Stimulated activated CD4-positive, alpha-beta T cell treated with anti-CD3 and anti-CD28 coated beads, Interleukin-2, amount 100 ng/mL, for 24 hours (primary cell): ENCODE results near the gene ANTKMT.

Experiments
- DNase-seq, 2 donors: peaks; one replicate each; pipeline ENCODE4 v3.0.0-alpha.2; 2020

Gene ANTKMT

DNA sequence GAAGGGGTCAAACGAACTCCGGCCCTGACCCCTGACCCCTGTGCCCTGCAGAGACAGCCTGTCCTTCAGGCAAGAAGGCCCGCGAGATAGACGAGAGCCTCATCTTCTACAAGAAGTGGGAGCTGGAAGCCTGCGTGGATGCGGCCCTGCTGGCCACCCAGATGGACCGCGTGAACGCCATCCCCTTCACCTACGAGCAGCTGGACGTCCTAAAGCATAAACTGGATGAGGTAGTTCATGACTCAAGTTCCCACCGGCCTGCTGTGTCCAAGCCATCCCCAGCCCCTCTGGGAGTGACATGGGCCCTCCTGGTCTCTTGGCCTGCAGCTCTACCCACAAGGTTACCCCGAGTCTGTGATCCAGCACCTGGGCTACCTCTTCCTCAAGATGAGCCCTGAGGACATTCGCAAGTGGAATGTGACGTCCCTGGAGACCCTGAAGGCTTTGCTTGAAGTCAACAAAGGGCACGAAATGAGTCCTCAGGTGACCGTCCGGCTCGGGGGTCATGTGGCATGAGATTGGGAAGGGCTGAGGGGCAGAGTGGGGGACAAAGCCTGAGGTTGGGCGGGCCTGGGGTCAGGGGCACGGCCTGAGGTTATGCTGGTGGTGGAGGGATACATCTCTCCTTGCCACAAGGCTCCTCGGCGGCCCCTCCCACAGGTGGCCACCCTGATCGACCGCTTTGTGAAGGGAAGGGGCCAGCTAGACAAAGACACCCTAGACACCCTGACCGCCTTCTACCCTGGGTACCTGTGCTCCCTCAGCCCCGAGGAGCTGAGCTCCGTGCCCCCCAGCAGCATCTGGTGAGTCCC is 45.3 kb downstream of the ANTKMT start:
- DNase-seq: no peak

- DNase-seq: no peak
These were observed 46.1 kb downstream of the ANTKMT start for GRCh38 chr16:766820-767640.

- no peak for DNase-seq
These were observed 46.8 kb downstream of the ANTKMT start for GRCh38 chr16:767743-768235.

DNA sequence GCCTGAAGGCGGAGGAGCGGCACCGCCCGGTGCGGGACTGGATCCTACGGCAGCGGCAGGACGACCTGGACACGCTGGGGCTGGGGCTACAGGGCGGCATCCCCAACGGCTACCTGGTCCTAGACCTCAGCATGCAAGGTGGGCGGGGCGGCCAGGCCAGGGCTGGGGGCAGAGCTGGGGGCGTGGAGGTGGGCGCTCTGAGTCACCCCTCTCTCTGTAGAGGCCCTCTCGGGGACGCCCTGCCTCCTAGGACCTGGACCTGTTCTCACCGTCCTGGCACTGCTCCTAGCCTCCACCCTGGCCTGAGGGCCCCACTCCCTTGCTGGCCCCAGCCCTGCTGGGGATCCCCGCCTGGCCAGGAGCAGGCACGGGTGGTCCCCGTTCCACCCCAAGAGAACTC is 47.5 kb downstream of the ANTKMT start:
- DNase-seq: no peak

DNA sequence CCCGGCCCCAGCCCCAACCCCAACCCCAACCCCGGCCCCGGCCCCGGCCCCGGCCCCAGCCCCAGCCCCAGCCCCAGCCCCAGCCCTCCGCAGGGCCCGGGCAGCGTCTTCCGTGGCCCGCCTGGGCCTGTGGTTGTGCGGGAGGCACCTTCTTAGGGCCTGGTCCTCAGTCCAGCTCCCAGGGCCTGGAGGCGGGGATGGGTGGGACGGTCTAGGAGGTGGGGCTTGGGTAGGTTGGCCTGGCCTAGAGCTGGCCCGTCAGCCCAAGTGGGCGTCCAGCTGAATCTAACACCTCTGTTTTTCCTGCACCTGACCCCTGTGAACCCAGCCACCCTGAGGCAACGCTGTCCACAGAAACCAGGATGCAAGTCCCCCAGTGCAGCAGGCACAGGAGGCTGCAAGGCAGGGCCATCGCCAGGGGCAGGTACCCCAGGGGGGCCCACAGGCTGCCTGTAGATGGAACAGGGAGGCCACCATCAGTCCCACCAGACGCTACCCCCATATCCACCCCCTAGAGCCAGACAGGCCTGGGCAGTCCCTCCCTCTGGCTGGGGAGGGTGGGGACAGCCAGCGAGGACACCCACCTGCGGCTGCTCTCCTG is 48.3 kb downstream of the ANTKMT start:
- DNase-seq: no peak

DNA sequence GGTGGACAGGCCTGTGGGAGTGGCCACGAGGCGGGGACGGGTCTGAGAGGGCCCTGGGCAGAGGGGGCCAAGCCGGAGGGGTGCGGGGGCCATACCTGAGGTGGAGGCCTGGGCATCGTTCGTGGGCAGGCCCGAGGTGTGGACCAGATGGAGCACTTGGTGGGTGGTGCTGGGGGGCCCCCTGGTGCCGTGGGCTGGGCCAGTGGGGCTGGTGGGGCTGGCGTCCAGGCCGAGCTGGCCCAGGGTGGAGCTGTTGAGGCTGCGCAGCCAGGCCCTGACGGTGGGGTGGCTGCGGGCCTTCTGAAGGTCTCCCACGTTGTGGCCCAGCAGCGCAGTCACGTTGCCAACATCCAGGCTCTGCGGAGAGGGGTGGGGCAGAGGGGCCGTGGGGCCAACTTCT is 49.0 kb downstream of the ANTKMT start:
- no peak for DNase-seq

GRCh38 chr16:770411-770810 is 49.5 kb downstream of the ANTKMT start:
- no peak for DNase-seq
